ENCODE data around the gene CAMK2A. TPM values are rescaled to one million over a fixed set of nuclear protein-coding genes. Genes with fewer than 3 reads are reported as not detected.

CAMK2A gene
- total RNA-seq, 6 donors from 2014 or later = 0.29 to 2.4 (median 1.8) TPM; not detected in 1

GRCh38 chr5:150183436-150183835 is 106.1 kb downstream of the CAMK2A start:
- TF ChIP-seq POLR2A (IDR thresholded peaks at IDR 0.05) (no peak), EP300 (IDR thresholded peaks at IDR 0.05) (no peak), POLR2AphosphoS5 (IDR thresholded peaks at IDR 0.05) (no peak)
- TF ChIP-seq, protein P1, sequence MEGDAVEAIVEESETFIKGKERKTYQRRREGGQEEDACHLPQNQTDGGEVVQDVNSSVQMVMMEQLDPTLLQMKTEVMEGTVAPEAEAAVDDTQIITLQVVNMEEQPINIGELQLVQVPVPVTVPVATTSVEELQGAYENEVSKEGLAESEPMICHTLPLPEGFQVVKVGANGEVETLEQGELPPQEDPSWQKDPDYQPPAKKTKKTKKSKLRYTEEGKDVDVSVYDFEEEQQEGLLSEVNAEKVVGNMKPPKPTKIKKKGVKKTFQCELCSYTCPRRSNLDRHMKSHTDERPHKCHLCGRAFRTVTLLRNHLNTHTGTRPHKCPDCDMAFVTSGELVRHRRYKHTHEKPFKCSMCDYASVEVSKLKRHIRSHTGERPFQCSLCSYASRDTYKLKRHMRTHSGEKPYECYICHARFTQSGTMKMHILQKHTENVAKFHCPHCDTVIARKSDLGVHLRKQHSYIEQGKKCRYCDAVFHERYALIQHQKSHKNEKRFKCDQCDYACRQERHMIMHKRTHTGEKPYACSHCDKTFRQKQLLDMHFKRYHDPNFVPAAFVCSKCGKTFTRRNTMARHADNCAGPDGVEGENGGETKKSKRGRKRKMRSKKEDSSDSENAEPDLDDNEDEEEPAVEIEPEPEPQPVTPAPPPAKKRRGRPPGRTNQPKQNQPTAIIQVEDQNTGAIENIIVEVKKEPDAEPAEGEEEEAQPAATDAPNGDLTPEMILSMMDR (IDR thresholded peaks at IDR 0.05) = no peak
- Histone ChIP-seq H3K27ac (no peak overlapping the region), H3K4me3 (no peak overlapping the region), H3K4me1 (peaks cover 0 to 4% (median 3%) of the 10 kb centered on the region in 4 donors), H3K27me3 (no peaks in the 10 kb centered on the region), H3K36me3 (no peaks in the 10 kb centered on the region), H3K9me3 (no peaks in the 10 kb centered on the region)
- DNase-seq = peak in 1 of 2 donors; percentile 66
- WGBS, 2 donors = 94% methylated on average over 8 to 11 of the region's 12 CpGs
- no peak for ATAC-seq (ENCODE audit: low FRiP score in 2 of 2)

- no peaks in the 10 kb centered on the region for H3K27me3 ChIP-seq
- H3K9me3 ChIP-seq = no peaks in the 10 kb centered on the region
- no peak overlapping the region for H3K4me3 ChIP-seq
- no peak for DNase-seq
- TF ChIP-seq, protein P1 (IDR thresholded peaks at IDR 0.05) = no peak
- TF ChIP-seq POLR2A (IDR thresholded peaks at IDR 0.05) = no peak
- TF ChIP-seq EP300 (IDR thresholded peaks at IDR 0.05) = no peak
- TF ChIP-seq POLR2AphosphoS5 (IDR thresholded peaks at IDR 0.05) = no peak
- H3K4me1 ChIP-seq = peaks cover 0 to 4% (median 3%) of the 10 kb centered on the region in 4 donors
- WGBS, 2 donors = 86 to 93% methylated on average over 10 of the region's 10 CpGs
- no peak overlapping the region for H3K27ac ChIP-seq
- H3K36me3 ChIP-seq = no peaks in the 10 kb centered on the region
- ATAC-seq (ENCODE audit: low FRiP score in 2 of 2) = no peak
Measured at GRCh38 chr5:150182774-150183173, 106.8 kb downstream of the CAMK2A start.

- H3K27me3 ChIP-seq = no peaks in the 10 kb centered on the region
- no peak overlapping the region for H3K4me3 ChIP-seq
- WGBS, 2 donors = 85 to 89% methylated on average over 9 of the region's 9 CpGs
- H3K4me1 ChIP-seq = peaks cover 0 to 4% (median 3%) of the 10 kb centered on the region in 4 donors
- no peak for ATAC-seq (ENCODE audit: low FRiP score in 2 of 2)
- TF ChIP-seq, protein P1 (IDR thresholded peaks at IDR 0.05) = no peak
- TF ChIP-seq POLR2A (IDR thresholded peaks at IDR 0.05) = no peak
- TF ChIP-seq POLR2AphosphoS5 (IDR thresholded peaks at IDR 0.05) = no peak
- TF ChIP-seq EP300 (IDR thresholded peaks at IDR 0.05) = no peak
- H3K9me3 ChIP-seq = no peaks in the 10 kb centered on the region
- peak overlapping the region in 1 of 4 donors; percentile 61 for H3K27ac ChIP-seq
- H3K36me3 ChIP-seq = no peaks in the 10 kb centered on the region
- peak in 1 of 2 donors; percentile 35 for DNase-seq
Measured at GRCh38 chr5:150181766-150182545, 107.6 kb downstream of the CAMK2A start.

DNA sequence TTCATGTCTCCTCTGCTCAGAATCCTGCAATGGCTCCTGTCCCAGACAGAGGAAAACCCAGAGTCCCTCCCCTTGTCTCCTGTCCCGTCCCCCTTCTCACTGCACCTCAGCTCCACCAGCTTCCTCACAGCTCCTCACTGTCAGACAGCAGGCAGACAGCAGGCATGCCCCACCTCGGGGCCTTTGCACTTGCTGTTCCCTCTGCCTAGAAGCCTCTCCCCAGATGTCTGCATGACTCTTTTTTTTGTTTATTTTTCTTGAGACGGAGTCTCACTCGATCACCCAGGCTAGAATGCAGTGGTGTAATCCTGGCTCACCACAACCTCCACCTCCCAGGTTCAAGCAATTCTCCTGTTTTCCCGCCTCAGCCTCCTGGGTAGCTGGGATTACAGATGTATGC is 108.5 kb downstream of the CAMK2A start:
- DNase-seq (no peak), ATAC-seq (ENCODE audit: low FRiP score in 2 of 2) (peak in 1 of 2 donors; percentile 63)
- no peaks in the 10 kb centered on the region for H3K9me3 ChIP-seq
- no peaks in the 10 kb centered on the region for H3K36me3 ChIP-seq
- H3K4me3 ChIP-seq = no peak overlapping the region
- H3K4me1 ChIP-seq = peaks cover 0 to 4% (median 3%) of the 10 kb centered on the region in 4 donors
- 62 to 64% methylated on average over 5 of the region's 5 CpGs for WGBS, 2 donors
- no peaks in the 10 kb centered on the region for H3K27me3 ChIP-seq
- peak overlapping the region; percentile 53 to 61 (median 56) for H3K27ac ChIP-seq
- no peak for TF ChIP-seq EP300 (IDR thresholded peaks at IDR 0.05)
- no peak for TF ChIP-seq POLR2A (IDR thresholded peaks at IDR 0.05)
- TF ChIP-seq, protein P1 (IDR thresholded peaks at IDR 0.05) = no peak

Data from upper lobe of left lung (tissue), 6 donors.